Measurements from ENCODE around the gene RPA1. TPM values are rescaled to one million over a fixed set of nuclear protein-coding genes. Genes with fewer than 3 reads are reported as not detected.

Gene RPA1
- total and polyA plus RNA-seq, 2 of the 4 experiments (the other 2 are of a cell fraction): 38.4 to 48.2 TPM

- in situ Hi-C loops (cut with MboI; ENCODE audit: low sequenced_read_pairs) (no loop called here), dilution Hi-C loops (cut with HindIII; ENCODE audit: low sequenced_read_pairs, unreplicated experiment) (no loop called here)
These were observed 104.3 kb downstream of the RPA1 start for GRCh38 chr17:1933875-1934715.

More at GRCh38 chr17:1933875-1934715, 104.3 kb downstream of the RPA1 start:
- Histone ChIP-seq H3K79me1 (ENCODE audit: low read depth in 1 of 2, low read length in 2 of 2) (no peaks in the 10 kb centered on the region), H2BK120ac (ENCODE audit: low read depth, low read length) (no peak overlapping the region), H3K27ac (ENCODE audit: insufficient read depth, low read length) (no peak overlapping the region), H2AFZ (replicated peaks; ENCODE audit: low read length, poor library complexity) (no peak overlapping the region), H3K56ac (ENCODE audit: extremely low read depth, insufficient read depth, low read length) (no peak overlapping the region), H3K4ac (ENCODE audit: low read depth, low read length) (no peak overlapping the region), H3K4me1 (ENCODE audit: control insufficient read depth, insufficient read depth, low read length) (no peaks in the 10 kb centered on the region; the same call in 1 of the 2 replicates), H4K8ac (ENCODE audit: low read depth in 2 of 2, low read length in 2 of 2) (no peak overlapping the region), H2AK5ac (ENCODE audit: low read depth, low read length) (no peak overlapping the region), H4K20me1 (ENCODE audit: insufficient read depth, low read length) (no peaks in the 10 kb centered on the region), H2AK9ac (replicated peaks; ENCODE audit: low read depth, low read length, poor library complexity) (no peak overlapping the region), H3K23ac (ENCODE audit: low read depth, low read length) (no peak overlapping the region), H2BK20ac (ENCODE audit: low read depth, low read length) (no peak overlapping the region), H3K14ac (replicated peaks; ENCODE audit: low read depth, low read length) (no peak overlapping the region), H4K91ac (ENCODE audit: insufficient read depth, low read depth, low read length) (no peak overlapping the region), H4K5ac (ENCODE audit: low read depth, low read length) (no peak overlapping the region), H3K9ac (ENCODE audit: low read depth, low read length) (no peak overlapping the region), H3K4me2 (ENCODE audit: low read depth, low read length) (no peak overlapping the region), H3K36me3 (ENCODE audit: control insufficient read depth, insufficient read depth, low read length) (no peaks in the 10 kb centered on the region), H2BK15ac (ENCODE audit: low read depth, low read length) (no peak overlapping the region), H3K4me3 (ENCODE audit: insufficient read depth, low read depth, low read length) (no peak overlapping the region), H3K9me1 (ENCODE audit: insufficient read depth, low read length) (no peaks in the 10 kb centered on the region), H3K9me3 (ENCODE audit: control insufficient read depth, insufficient read depth, low read length) (no peaks in the 10 kb centered on the region), H3K18ac (ENCODE audit: low read depth, low read length) (no peak overlapping the region), H3K27me3 (ENCODE audit: control insufficient read depth, insufficient read depth, low read length) (peaks cover 32% of the 10 kb centered on the region), H2BK5ac (ENCODE audit: low read depth, low read length, poor library complexity, severe bottlenecking) (no peak overlapping the region)
- CTCF ChIA-PET: no interaction called here
- DNase-seq (no peak), ATAC-seq (ENCODE audit: low read depth) (no peak)
- no peak for TF ChIP-seq RFX5 (IDR thresholded peaks at IDR 0.05; ENCODE audit: low read depth, low read length)
- TF ChIP-seq CHD1 (IDR thresholded peaks at IDR 0.05; ENCODE audit: low read depth, low read length): no peak
- TF ChIP-seq CEBPB (IDR thresholded peaks at IDR 0.05; ENCODE audit: low read depth, low read length): no peak
- TF ChIP-seq MAZ (IDR thresholded peaks at IDR 0.05; ENCODE audit: borderline replicate concordance, low read depth, low read length): no peak
- no peak for TF ChIP-seq MAFK (IDR thresholded peaks at IDR 0.05; ENCODE audit: low read depth, low read length)
- TF ChIP-seq, protein P1, sequence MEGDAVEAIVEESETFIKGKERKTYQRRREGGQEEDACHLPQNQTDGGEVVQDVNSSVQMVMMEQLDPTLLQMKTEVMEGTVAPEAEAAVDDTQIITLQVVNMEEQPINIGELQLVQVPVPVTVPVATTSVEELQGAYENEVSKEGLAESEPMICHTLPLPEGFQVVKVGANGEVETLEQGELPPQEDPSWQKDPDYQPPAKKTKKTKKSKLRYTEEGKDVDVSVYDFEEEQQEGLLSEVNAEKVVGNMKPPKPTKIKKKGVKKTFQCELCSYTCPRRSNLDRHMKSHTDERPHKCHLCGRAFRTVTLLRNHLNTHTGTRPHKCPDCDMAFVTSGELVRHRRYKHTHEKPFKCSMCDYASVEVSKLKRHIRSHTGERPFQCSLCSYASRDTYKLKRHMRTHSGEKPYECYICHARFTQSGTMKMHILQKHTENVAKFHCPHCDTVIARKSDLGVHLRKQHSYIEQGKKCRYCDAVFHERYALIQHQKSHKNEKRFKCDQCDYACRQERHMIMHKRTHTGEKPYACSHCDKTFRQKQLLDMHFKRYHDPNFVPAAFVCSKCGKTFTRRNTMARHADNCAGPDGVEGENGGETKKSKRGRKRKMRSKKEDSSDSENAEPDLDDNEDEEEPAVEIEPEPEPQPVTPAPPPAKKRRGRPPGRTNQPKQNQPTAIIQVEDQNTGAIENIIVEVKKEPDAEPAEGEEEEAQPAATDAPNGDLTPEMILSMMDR (conservative IDR thresholded peaks at IDR 0.05; ENCODE audit: low read depth, low read length): no peak
- no peak for TF ChIP-seq FOS (IDR thresholded peaks at IDR 0.05; ENCODE audit: low read depth, low read length)
- TF ChIP-seq BHLHE40 (IDR thresholded peaks at IDR 0.05; ENCODE audit: low read depth, low read length): no peak
- intact Hi-C loops (cut with micrococcal nuclease): no loop called here
- no TSS peak for BruUV-seq (replicated peaks)
- POLR2A ChIA-PET (ENCODE audit: unreplicated experiment): no interaction called here
- whole genome bisulfite sequencing, 2 experiments (ENCODE audit: extremely low coverage in 2 of 2, insufficient read length in 1 of 2): 46% methylated on average over 3 of the region's 27 CpGs; no CpG with 5 or more reads in 1 of the 2 experiments

Data from IMR-90 (cell line).